Fibroblast of skin of abdomen (primary cell): ENCODE data around the gene MAN2A2.

Source experiments
- DNase-seq: peaks from one replicate; pipeline ENCODE4 v3.0.0-alpha.2; 2013

MAN2A2 gene

GRCh38 chr15:90970274-90970673 is 67.2 kb downstream of the MAN2A2 start:
- no peak for DNase-seq

GRCh38 chr15:90972133-90972532 is 69.0 kb downstream of the MAN2A2 start:
- no peak for DNase-seq
